LNCAP (cell line): ENCODE measurements around the gene TRMT11.

Source experiments
- CTCF ChIP-seq: fragments of 450-650 bp; IDR thresholded peaks from 2 replicates; pipeline ENCODE4 v1.5.1; 2017; ENCODE audit warnings: mild to moderate bottlenecking

TRMT11 gene

DNA sequence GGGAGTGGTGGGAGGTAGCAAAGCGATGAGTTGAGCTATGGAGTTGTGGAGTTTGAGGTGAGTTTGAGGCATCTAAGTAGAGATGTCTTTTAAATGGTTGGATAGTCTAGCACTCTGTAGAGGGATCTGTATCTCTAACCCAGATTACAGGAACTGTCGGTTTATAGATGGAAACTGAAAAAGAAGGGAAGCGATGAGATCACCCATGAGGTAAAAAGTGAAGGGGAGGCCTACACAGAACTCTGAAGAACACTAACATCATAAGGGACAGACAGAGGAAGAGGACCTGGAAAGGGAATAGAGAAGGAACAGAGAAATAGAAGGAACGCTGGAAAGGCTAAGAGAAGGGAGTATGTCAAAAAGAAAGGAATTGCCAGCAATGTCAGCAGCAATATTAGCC lies 27.3 kb upstream of the TRMT11 start:
- TF ChIP-seq CTCF = no peak

GRCh38 chr6:125961117-125961516 lies 25.2 kb upstream of the TRMT11 start:
- no peak for TF ChIP-seq CTCF

DNA sequence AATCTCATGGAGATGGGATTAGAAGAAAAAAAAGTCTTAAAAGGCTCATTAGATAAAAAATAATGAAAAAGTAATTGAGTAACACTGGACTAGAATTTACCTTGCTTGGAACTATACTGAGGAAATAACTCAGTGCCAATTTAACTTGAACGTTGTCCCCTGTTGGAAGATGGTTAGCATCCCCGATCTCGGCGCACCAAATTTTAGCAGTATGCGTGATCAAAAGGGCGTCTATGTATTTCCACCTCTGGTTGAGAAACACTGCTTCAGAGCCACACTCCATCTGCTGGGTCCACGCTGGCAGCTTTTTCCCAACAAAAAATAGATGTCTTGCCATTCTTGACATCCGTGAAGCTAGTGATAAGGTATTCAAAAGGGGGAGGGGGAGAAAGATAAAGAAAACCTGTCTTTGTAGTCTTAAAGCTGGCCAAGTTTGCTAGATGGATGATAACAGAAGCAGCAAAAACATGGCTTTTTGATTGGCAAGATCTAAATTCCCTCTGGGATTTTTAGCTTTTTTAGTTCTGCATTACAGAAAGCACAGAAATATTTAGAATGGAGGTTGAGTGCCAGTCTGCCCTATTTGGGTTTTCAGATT lies 23.3 kb upstream of the TRMT11 start:
- TF ChIP-seq CTCF = no peak

GRCh38 chr6:125963817-125964216 lies 22.5 kb upstream of the TRMT11 start:
- TF ChIP-seq CTCF = no peak

DNA sequence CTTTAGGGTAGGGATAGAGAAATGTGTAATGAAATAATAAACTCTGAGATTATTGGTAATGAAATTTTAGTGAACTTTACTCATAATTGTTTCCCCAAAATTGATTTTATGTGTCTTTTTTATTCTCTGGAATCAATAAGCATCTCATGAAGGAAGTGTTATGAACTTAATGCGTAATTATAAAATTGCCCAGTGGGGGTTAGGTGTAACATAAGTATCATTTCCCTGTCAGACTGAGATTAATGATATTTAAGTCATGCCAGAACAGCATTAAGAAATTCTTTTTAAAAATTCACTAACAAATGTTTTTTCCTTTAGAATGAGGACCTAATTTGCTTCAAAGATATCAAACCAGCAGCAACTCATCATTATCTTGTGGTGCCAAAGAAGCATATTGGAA lies 19.8 kb upstream of the TRMT11 start:
- TF ChIP-seq CTCF = no peak

GRCh38 chr6:125968493-125968892 lies 17.8 kb upstream of the TRMT11 start:
- TF ChIP-seq CTCF = no peak

GRCh38 chr6:125970760-125971159 lies 15.6 kb upstream of the TRMT11 start:
- no peak for TF ChIP-seq CTCF

GRCh38 chr6:125974214-125974866 lies 12.0 kb upstream of the TRMT11 start:
- TF ChIP-seq CTCF = peak; percentile 66
